22Rv1 (cell line): ENCODE data around the gene SF3B5.

ENCODE experiments used
- H3K27ac ChIP-seq: fragments of 450-650 bp; 2 replicates; pipeline ENCODE4 v1.5.1; 2017
- CTCF ChIP-seq: fragments of 450-650 bp; IDR thresholded peaks from 2 replicates; pipeline ENCODE4 v1.5.1; 2017; ENCODE audit warnings: mild to moderate bottlenecking
- ZFX ChIP-seq: fragments of 450-650 bp; IDR thresholded peaks from 2 replicates; pipeline ENCODE4 v1.6.1; 2017; ENCODE audit warnings: antibody characterized with exemption, borderline replicate concordance

The SF3B5 gene

GRCh38 chr6:144106206-144106605 lies 10.8 kb upstream of the SF3B5 start:
- no peak overlapping the region for H3K27ac ChIP-seq
- TF ChIP-seq CTCF (no peak), ZFX (no peak)

GRCh38 chr6:144104898-144105487 lies 9.6 kb upstream of the SF3B5 start:
- TF ChIP-seq CTCF = peak; percentile 84
- TF ChIP-seq ZFX = no peak
- H3K27ac ChIP-seq = no peak overlapping the region

GRCh38 chr6:144104488-144104887 lies 9.1 kb upstream of the SF3B5 start:
- no peak for TF ChIP-seq CTCF
- no peak for TF ChIP-seq ZFX
- no peak overlapping the region for H3K27ac ChIP-seq

- H3K27ac ChIP-seq = no peak overlapping the region
- TF ChIP-seq ZFX (no peak), CTCF (no peak)
These were observed 7.7 kb upstream of the SF3B5 start for GRCh38 chr6:144103026-144103563.

- no peak overlapping the region for H3K27ac ChIP-seq
These were observed 3.6 kb upstream of the SF3B5 start for GRCh38 chr6:144098993-144099392.

GRCh38 chr6:144094731-144095133 lies 641 bp downstream of the SF3B5 start:
- peak overlapping the region; percentile 85 for H3K27ac ChIP-seq
- TF ChIP-seq ZFX (no peak), CTCF (no peak)

More at GRCh38 chr6:144098993-144099392, 3.6 kb upstream of the SF3B5 start:
- no peak for TF ChIP-seq CTCF
- TF ChIP-seq ZFX = no peak

GRCh38 chr6:144093658-144094057 lies 1.7 kb downstream of the SF3B5 start:
- TF ChIP-seq ZFX (no peak), CTCF (no peak)

More at GRCh38 chr6:144093658-144094057, 1.7 kb downstream of the SF3B5 start:
- no peak overlapping the region for H3K27ac ChIP-seq
